OCI-LY3 (cell line): Measurements from ENCODE around the gene WIF1.

ENCODE experiments used
- EZH2phosphoT487 ChIP-seq: fragments of 200-600 bp; shearing (Covaris generic); IDR thresholded peaks from 2 replicates; pipeline ENCODE4 v1.6.1; 2018; ENCODE audit warnings: antibody characterized with exemption, mixed run types, low read depth
- TF ChIP-seq, protein P1 (sequence below): fragments of 200-600, 300-600 bp; sonication (generic); IDR thresholded peaks from 2 replicates; pipeline ENCODE4 v1.5.1; 2014; ENCODE audit warnings: antibody characterized with exemption, low read length, low read depth

DNA sequence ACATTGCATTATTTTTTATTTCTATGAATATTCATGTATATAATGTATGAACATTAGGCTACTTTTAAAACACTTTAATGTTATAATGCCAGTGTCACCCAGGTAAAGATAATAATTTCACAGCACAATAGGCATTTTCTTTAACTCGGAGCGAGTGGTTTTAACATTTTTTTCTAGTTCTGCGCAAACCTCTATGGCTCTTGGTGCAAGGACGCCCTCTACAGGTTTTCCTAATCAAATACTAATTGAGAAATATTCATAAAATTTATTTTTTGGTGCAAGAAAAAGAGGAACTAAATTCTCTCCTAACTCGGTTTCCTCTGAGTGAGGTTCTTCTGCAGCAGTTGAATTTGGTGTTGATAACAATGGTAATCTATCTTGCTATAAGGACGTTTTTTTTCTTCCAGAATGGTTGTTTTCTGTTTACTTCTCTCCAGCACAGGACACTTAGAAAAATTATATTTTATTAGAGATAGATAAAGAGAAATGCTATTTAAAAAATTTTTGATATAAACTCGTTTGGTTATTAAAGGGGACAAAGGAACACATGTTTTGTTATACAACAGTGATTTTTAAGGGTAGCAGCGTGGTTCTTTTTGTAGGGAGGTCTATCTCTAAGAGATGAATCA lies 2.4 kb upstream of the WIF1 start:
- TF ChIP-seq, protein P1, sequence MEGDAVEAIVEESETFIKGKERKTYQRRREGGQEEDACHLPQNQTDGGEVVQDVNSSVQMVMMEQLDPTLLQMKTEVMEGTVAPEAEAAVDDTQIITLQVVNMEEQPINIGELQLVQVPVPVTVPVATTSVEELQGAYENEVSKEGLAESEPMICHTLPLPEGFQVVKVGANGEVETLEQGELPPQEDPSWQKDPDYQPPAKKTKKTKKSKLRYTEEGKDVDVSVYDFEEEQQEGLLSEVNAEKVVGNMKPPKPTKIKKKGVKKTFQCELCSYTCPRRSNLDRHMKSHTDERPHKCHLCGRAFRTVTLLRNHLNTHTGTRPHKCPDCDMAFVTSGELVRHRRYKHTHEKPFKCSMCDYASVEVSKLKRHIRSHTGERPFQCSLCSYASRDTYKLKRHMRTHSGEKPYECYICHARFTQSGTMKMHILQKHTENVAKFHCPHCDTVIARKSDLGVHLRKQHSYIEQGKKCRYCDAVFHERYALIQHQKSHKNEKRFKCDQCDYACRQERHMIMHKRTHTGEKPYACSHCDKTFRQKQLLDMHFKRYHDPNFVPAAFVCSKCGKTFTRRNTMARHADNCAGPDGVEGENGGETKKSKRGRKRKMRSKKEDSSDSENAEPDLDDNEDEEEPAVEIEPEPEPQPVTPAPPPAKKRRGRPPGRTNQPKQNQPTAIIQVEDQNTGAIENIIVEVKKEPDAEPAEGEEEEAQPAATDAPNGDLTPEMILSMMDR, result peak; percentile 73
- TF ChIP-seq EZH2phosphoT487, result no peak
